ENCODE measurements around the gene RAB7A.
"Not testable (repeated sequence)": the region's sequence is repeated elsewhere in the genome, so short reads cannot be mapped to it uniquely, and the experiment has no call there.

Gene RAB7A

GRCh38 chr3:128760042-128760441 is 34.1 kb downstream of the RAB7A start:
- no peak for DNase-seq (ENCODE audit: low read depth)

- DNase-seq (ENCODE audit: low read depth), result no peak
Observed at GRCh38 chr3:128760881-128761280, 34.9 kb downstream of the RAB7A start.

GRCh38 chr3:128761392-128761791 is 35.4 kb downstream of the RAB7A start:
- no peak for DNase-seq (ENCODE audit: low read depth)

- DNase-seq (ENCODE audit: low read depth), result no peak
Observed at GRCh38 chr3:128763967-128764366, 38.0 kb downstream of the RAB7A start.

- DNase-seq (ENCODE audit: low read depth), result no peak
Observed at GRCh38 chr3:128764863-128765262, 38.9 kb downstream of the RAB7A start.

- DNase-seq (ENCODE audit: low read depth), result no peak
Observed at GRCh38 chr3:128767094-128767750, 41.2 kb downstream of the RAB7A start.

- DNase-seq (ENCODE audit: low read depth), result no peak
Observed at GRCh38 chr3:128768471-128768870, 42.5 kb downstream of the RAB7A start.

- DNase-seq (ENCODE audit: low read depth), result no peak
Observed at GRCh38 chr3:128770387-128770786, 44.4 kb downstream of the RAB7A start.

- not testable (repeated sequence) for DNase-seq (ENCODE audit: low read depth)
Observed at GRCh38 chr3:128773189-128773588, 47.2 kb downstream of the RAB7A start.

GRCh38 chr3:128773592-128773991 is 47.6 kb downstream of the RAB7A start:
- not testable (repeated sequence) for DNase-seq (ENCODE audit: low read depth)

GRCh38 chr3:128775241-128775640 is 49.3 kb downstream of the RAB7A start:
- no peak for DNase-seq (ENCODE audit: low read depth)

- no peak for DNase-seq (ENCODE audit: low read depth)
Observed at GRCh38 chr3:128775906-128776542, 50.0 kb downstream of the RAB7A start.

- no peak for DNase-seq (ENCODE audit: low read depth)
Observed at GRCh38 chr3:128780101-128780837, 54.3 kb downstream of the RAB7A start.

- DNase-seq (ENCODE audit: low read depth), result no peak
Observed at GRCh38 chr3:128781164-128781563, 55.2 kb downstream of the RAB7A start.

- no peak for DNase-seq (ENCODE audit: low read depth)
Observed at GRCh38 chr3:128782282-128783146, 56.5 kb downstream of the RAB7A start.

GRCh38 chr3:128783774-128784173 is 57.8 kb downstream of the RAB7A start:
- DNase-seq (ENCODE audit: low read depth), result no peak

- peak; percentile 30 for DNase-seq (ENCODE audit: low read depth)
Observed at GRCh38 chr3:128784232-128784631, 58.2 kb downstream of the RAB7A start.

GRCh38 chr3:128784843-128785242 is 58.9 kb downstream of the RAB7A start:
- no peak for DNase-seq (ENCODE audit: low read depth)

- no peak for DNase-seq (ENCODE audit: low read depth)
Observed at GRCh38 chr3:128786434-128787020, 60.5 kb downstream of the RAB7A start.

- DNase-seq (ENCODE audit: low read depth), result no peak
Observed at GRCh38 chr3:128787256-128788253, 61.6 kb downstream of the RAB7A start.
